ENCODE measurements around the gene SCYL1. TPM values are rescaled to one million over a fixed set of nuclear protein-coding genes. Genes with fewer than 3 reads are reported as not detected.
A peak's percentile ranks its signal among the peaks of the same experiment; 100 is the strongest.

SCYL1 gene
- total and polyA plus RNA-seq, 9 donors = 42.9 to 62.9 (median 50.8) TPM

- WGBS (ENCODE audit: insufficient coverage) = 7% methylated on average over 17 of the region's 26 CpGs
- Histone ChIP-seq H3K4me3 (ENCODE audit: low read length) (peak overlapping the region; percentile 89), H3K36me3 (ENCODE audit: control insufficient read depth, insufficient read depth, low read length) (peaks cover 47% of the 10 kb centered on the region), H3K27ac (ENCODE audit: low read length) (peak overlapping the region; percentile 93), H3K9me3 (replicated peaks; ENCODE audit: control insufficient read depth, low read depth, low read length) (no peaks in the 10 kb centered on the region), H3K4me1 (ENCODE audit: control insufficient read depth, insufficient read depth, low read length) (peaks cover 67% of the 10 kb centered on the region), H3K27me3 (ENCODE audit: control insufficient read depth, insufficient read depth, low read length) (no peaks in the 10 kb centered on the region)
- DNase-seq = peak; percentile 42
Observed at GRCh38 chr11:65576232-65576866, 51.5 kb downstream of the SCYL1 start.

GRCh38 chr11:65576867-65577755 lies 52.2 kb downstream of the SCYL1 start:
- peak; percentile 87 for DNase-seq
- H3K4me3 ChIP-seq (ENCODE audit: low read length) = peak overlapping the region; percentile 89
- no peaks in the 10 kb centered on the region for H3K27me3 ChIP-seq (ENCODE audit: control insufficient read depth, insufficient read depth, low read length)
- WGBS (ENCODE audit: insufficient coverage) = 33% methylated on average over 12 of the region's 18 CpGs
- peak overlapping the region; percentile 93 for H3K27ac ChIP-seq (ENCODE audit: low read length)
- peaks cover 55% of the 10 kb centered on the region for H3K36me3 ChIP-seq (ENCODE audit: control insufficient read depth, insufficient read depth, low read length)
- peaks cover 66% of the 10 kb centered on the region for H3K4me1 ChIP-seq (ENCODE audit: control insufficient read depth, insufficient read depth, low read length)
- H3K9me3 ChIP-seq (replicated peaks; ENCODE audit: control insufficient read depth, low read depth, low read length) = no peaks in the 10 kb centered on the region

DNA sequence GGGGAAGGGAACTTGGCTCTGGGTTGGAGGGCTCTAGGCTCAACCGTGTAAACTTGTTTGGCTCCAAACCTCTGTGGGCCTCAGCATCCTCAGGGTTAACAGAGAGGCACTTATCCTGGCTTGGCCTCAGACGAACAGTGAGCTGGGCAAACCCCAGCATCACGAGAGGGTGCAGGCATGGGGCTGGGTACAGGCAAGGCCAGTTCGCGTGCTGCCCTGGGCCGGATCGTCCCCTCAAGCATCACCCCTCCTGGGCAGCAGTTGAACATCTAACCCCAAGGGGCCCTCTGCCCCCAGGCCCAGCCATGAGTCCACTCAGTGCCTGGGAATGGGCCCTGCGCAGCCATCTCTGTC lies 52.9 kb downstream of the SCYL1 start:
- 57% methylated on average over 8 of the region's 8 CpGs for WGBS (ENCODE audit: insufficient coverage)
- peaks cover 65% of the 10 kb centered on the region for H3K4me1 ChIP-seq (ENCODE audit: control insufficient read depth, insufficient read depth, low read length)

GRCh38 chr11:65578134-65578533 lies 53.3 kb downstream of the SCYL1 start:
- Histone ChIP-seq H3K27me3 (ENCODE audit: control insufficient read depth, insufficient read depth, low read length) (no peaks in the 10 kb centered on the region), H3K27ac (ENCODE audit: low read length) (peak overlapping the region; percentile 93), H3K9me3 (replicated peaks; ENCODE audit: control insufficient read depth, low read depth, low read length) (no peaks in the 10 kb centered on the region), H3K36me3 (ENCODE audit: control insufficient read depth, insufficient read depth, low read length) (peaks cover 64% of the 10 kb centered on the region), H3K4me1 (ENCODE audit: control insufficient read depth, insufficient read depth, low read length) (peaks cover 62% of the 10 kb centered on the region), H3K4me3 (ENCODE audit: low read length) (peak overlapping the region; percentile 89)
- 94% methylated on average over 7 of the region's 7 CpGs for WGBS (ENCODE audit: insufficient coverage)
- DNase-seq = no peak

More for the DNA sequence above, 52.9 kb downstream of the SCYL1 start:
- Histone ChIP-seq H3K36me3 (ENCODE audit: control insufficient read depth, insufficient read depth, low read length) (peaks cover 61% of the 10 kb centered on the region), H3K4me3 (ENCODE audit: low read length) (peak overlapping the region; percentile 89), H3K27ac (ENCODE audit: low read length) (peak overlapping the region; percentile 93), H3K9me3 (replicated peaks; ENCODE audit: control insufficient read depth, low read depth, low read length) (no peaks in the 10 kb centered on the region), H3K27me3 (ENCODE audit: control insufficient read depth, insufficient read depth, low read length) (no peaks in the 10 kb centered on the region)
- DNase-seq = no peak

GRCh38 chr11:65578667-65579066 lies 53.8 kb downstream of the SCYL1 start:
- WGBS (ENCODE audit: insufficient coverage) = no CpG with 5 or more reads among the region's 3 CpGs
- Histone ChIP-seq H3K4me1 (ENCODE audit: control insufficient read depth, insufficient read depth, low read length) (peaks cover 62% of the 10 kb centered on the region), H3K27me3 (ENCODE audit: control insufficient read depth, insufficient read depth, low read length) (no peaks in the 10 kb centered on the region), H3K27ac (ENCODE audit: low read length) (no peak overlapping the region), H3K36me3 (ENCODE audit: control insufficient read depth, insufficient read depth, low read length) (peaks cover 64% of the 10 kb centered on the region), H3K4me3 (ENCODE audit: low read length) (no peak overlapping the region), H3K9me3 (replicated peaks; ENCODE audit: control insufficient read depth, low read depth, low read length) (no peaks in the 10 kb centered on the region)
- no peak for DNase-seq

GRCh38 chr11:65579291-65579690 lies 54.4 kb downstream of the SCYL1 start:
- Histone ChIP-seq H3K4me1 (ENCODE audit: control insufficient read depth, insufficient read depth, low read length) (peaks cover 64% of the 10 kb centered on the region), H3K27me3 (ENCODE audit: control insufficient read depth, insufficient read depth, low read length) (peaks cover 3% of the 10 kb centered on the region), H3K4me3 (ENCODE audit: low read length) (no peak overlapping the region), H3K9me3 (replicated peaks; ENCODE audit: control insufficient read depth, low read depth, low read length) (no peaks in the 10 kb centered on the region), H3K36me3 (ENCODE audit: control insufficient read depth, insufficient read depth, low read length) (peaks cover 68% of the 10 kb centered on the region), H3K27ac (ENCODE audit: low read length) (no peak overlapping the region)
- 90% methylated on average over 4 of the region's 4 CpGs for WGBS (ENCODE audit: insufficient coverage)
- no peak for DNase-seq

- DNase-seq = no peak
- 90% methylated on average over 13 of the region's 19 CpGs for WGBS (ENCODE audit: insufficient coverage)
- Histone ChIP-seq H3K4me1 (ENCODE audit: control insufficient read depth, insufficient read depth, low read length) (peaks cover 63% of the 10 kb centered on the region), H3K4me3 (ENCODE audit: low read length) (no peak overlapping the region), H3K9me3 (replicated peaks; ENCODE audit: control insufficient read depth, low read depth, low read length) (no peaks in the 10 kb centered on the region), H3K27me3 (ENCODE audit: control insufficient read depth, insufficient read depth, low read length) (peaks cover 4% of the 10 kb centered on the region), H3K27ac (ENCODE audit: low read length) (no peak overlapping the region), H3K36me3 (ENCODE audit: control insufficient read depth, insufficient read depth, low read length) (peaks cover 68% of the 10 kb centered on the region)
Observed at GRCh38 chr11:65580031-65580692, 55.3 kb downstream of the SCYL1 start.

- no peak for DNase-seq
- Histone ChIP-seq H3K4me1 (ENCODE audit: control insufficient read depth, insufficient read depth, low read length) (peaks cover 63% of the 10 kb centered on the region), H3K27ac (ENCODE audit: low read length) (no peak overlapping the region), H3K36me3 (ENCODE audit: control insufficient read depth, insufficient read depth, low read length) (peaks cover 71% of the 10 kb centered on the region), H3K9me3 (replicated peaks; ENCODE audit: control insufficient read depth, low read depth, low read length) (no peaks in the 10 kb centered on the region), H3K27me3 (ENCODE audit: control insufficient read depth, insufficient read depth, low read length) (peaks cover 4% of the 10 kb centered on the region), H3K4me3 (ENCODE audit: low read length) (no peak overlapping the region)
- 100% methylated on average over 1 of the region's 8 CpGs for WGBS (ENCODE audit: insufficient coverage)
Observed at GRCh38 chr11:65580756-65581155, 55.9 kb downstream of the SCYL1 start.

GRCh38 chr11:65581928-65582327 lies 57.0 kb downstream of the SCYL1 start:
- 91% methylated on average over 3 of the region's 3 CpGs for WGBS (ENCODE audit: insufficient coverage)
- peaks cover 67% of the 10 kb centered on the region for H3K4me1 ChIP-seq (ENCODE audit: control insufficient read depth, insufficient read depth, low read length)
- peaks cover 83% of the 10 kb centered on the region for H3K36me3 ChIP-seq (ENCODE audit: control insufficient read depth, insufficient read depth, low read length)

DNA sequence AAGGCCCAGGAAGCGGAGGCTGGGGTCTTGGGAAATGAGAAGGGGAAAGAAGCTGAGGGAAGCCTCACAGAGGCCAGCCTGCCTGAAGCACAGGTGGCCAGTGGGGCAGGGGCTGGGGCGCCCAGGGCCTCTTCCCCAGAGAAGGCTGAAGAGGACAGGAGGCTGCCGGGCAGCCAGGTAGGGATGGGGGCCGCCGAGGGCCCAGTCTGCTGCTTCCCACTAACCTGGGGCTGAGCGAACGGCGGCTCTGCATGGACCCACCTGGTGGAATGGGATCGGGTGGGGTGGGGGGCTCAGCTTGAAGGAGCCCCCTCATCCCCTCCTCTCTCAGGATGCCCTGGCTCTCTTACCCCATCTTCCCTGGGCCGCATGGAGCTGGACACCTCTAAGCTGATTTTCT lies 58.7 kb downstream of the SCYL1 start:
- Histone ChIP-seq H3K4me3 (ENCODE audit: low read length) (no peak overlapping the region), H3K9me3 (replicated peaks; ENCODE audit: control insufficient read depth, low read depth, low read length) (no peaks in the 10 kb centered on the region), H3K4me1 (ENCODE audit: control insufficient read depth, insufficient read depth, low read length) (peaks cover 67% of the 10 kb centered on the region), H3K27me3 (ENCODE audit: control insufficient read depth, insufficient read depth, low read length) (peaks cover 4% of the 10 kb centered on the region), H3K27ac (ENCODE audit: low read length) (peak overlapping the region; percentile 20), H3K36me3 (ENCODE audit: control insufficient read depth, insufficient read depth, low read length) (peaks cover 92% of the 10 kb centered on the region)
- 68% methylated on average over 2 of the region's 10 CpGs for WGBS (ENCODE audit: insufficient coverage)
- DNase-seq = no peak

More at GRCh38 chr11:65581928-65582327, 57.0 kb downstream of the SCYL1 start:
- no peak overlapping the region for H3K4me3 ChIP-seq (ENCODE audit: low read length)
- H3K9me3 ChIP-seq (replicated peaks; ENCODE audit: control insufficient read depth, low read depth, low read length) = no peaks in the 10 kb centered on the region
- DNase-seq = no peak
- peaks cover 4% of the 10 kb centered on the region for H3K27me3 ChIP-seq (ENCODE audit: control insufficient read depth, insufficient read depth, low read length)
- H3K27ac ChIP-seq (ENCODE audit: low read length) = no peak overlapping the region
